ENCODE measurements around the gene CEMP1. TPM values are rescaled to one million over a fixed set of nuclear protein-coding genes. Genes with fewer than 3 reads are reported as not detected.

CEMP1 gene
- polyA plus RNA-seq, 3 donors, result 0.45 to 0.97 (median 0.66) TPM

GRCh38 chr16:2481676-2482075 is 49.5 kb downstream of the CEMP1 start:
- WGBS, 3 donors, result 25 to 86% (median 76%) methylated on average over 7 of the region's 7 CpGs
- no peak overlapping the region for H3K27ac ChIP-seq (ENCODE audit: low read depth, low read length)

- 45 to 87% (median 80%) methylated on average over 12 of the region's 12 CpGs for WGBS, 3 donors
- no peak overlapping the region for H3K27ac ChIP-seq (ENCODE audit: low read depth, low read length)
Observed at GRCh38 chr16:2480948-2481347, 50.3 kb downstream of the CEMP1 start.

Other genes starting within 250 kb of the CEMP1 start
- gene ABCA3, start 190.7 kb downstream of the CEMP1 start, polyA plus RNA-seq, result 10 to 100 TPM in 1 of 3 donors, 1 to 10 TPM in 2; 6.8 to 11.6 (median 8.0) TPM
- gene CCNF, start 102.0 kb downstream of the CEMP1 start, polyA plus RNA-seq, result 1 to 10 TPM; 1.0 to 1.4 (median 1.4) TPM
- under 1 TPM; 0.38 to 0.92 (median 0.45) TPM for gene TEDC2, start 71.3 kb downstream of the CEMP1 start, polyA plus RNA-seq
- gene NTN3, start 60.1 kb downstream of the CEMP1 start, polyA plus RNA-seq, result under 1 TPM in 2 of 3 donors, not detected in 1; 0.06 to 0.24 TPM
- 10 to 100 TPM in 1 of 3 donors, 1 to 10 TPM in 2; 6.6 to 11.6 (median 7.8) TPM for gene TBC1D24, start 56.3 kb downstream of the CEMP1 start, polyA plus RNA-seq
- gene ATP6V0C, start 17.5 kb downstream of the CEMP1 start, polyA plus RNA-seq, result 100 to 1,000 TPM in 1 of 3 donors, 10 to 100 TPM in 2; 74.2 to 236 (median 89.1) TPM
- gene AMDHD2, start 11.0 kb downstream of the CEMP1 start, polyA plus RNA-seq, result 10 to 100 TPM; 14.6 to 29.5 (median 29.5) TPM
- gene PDPK1, start 6.6 kb upstream of the CEMP1 start, polyA plus RNA-seq, result 10 to 100 TPM; 10.6 to 19.0 (median 15.0) TPM
- 10 to 100 TPM in 2 of 3 donors, 1 to 10 TPM in 1; 6.5 to 17.1 (median 12.2) TPM for gene KCTD5, start 151.1 kb upstream of the CEMP1 start, polyA plus RNA-seq
- 1 to 10 TPM in 2 of 3 donors, under 1 TPM in 1; 0.68 to 1.7 (median 1.3) TPM for gene PRSS27, start 188.8 kb upstream of the CEMP1 start, polyA plus RNA-seq
- gene SRRM2, start 221.2 kb upstream of the CEMP1 start, polyA plus RNA-seq, result 100 to 1,000 TPM; 342 to 782 (median 459) TPM
- 100 to 1,000 TPM; 158 to 472 (median 364) TPM for gene ELOB, start 245.9 kb upstream of the CEMP1 start, polyA plus RNA-seq